ENCODE measurements around the gene SCN3A.
A peak's percentile ranks its signal among the peaks of the same experiment; 100 is the strongest.

The SCN3A gene

DNA sequence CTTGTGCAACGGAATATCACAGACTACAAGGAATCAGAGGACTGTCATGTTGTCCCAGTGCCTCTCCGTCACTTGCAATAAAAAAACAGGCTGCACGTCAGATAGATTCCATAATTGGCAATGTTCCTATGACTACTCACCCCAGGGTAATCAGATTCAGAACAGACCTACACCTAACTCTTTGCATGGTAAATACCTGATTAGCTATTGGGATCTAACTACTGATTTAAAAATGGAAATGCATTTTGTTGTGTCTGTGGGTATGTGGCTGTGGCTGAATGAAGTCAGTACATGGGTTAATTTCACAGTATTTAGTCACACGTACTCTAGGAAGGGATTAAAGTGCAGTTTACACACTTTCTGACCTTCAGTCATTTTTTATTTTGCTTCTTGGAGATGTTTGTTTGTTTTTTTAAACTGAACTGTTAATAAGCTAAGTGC lies 91.7 kb downstream of the SCN3A start:
- no peak for DNase-seq (ENCODE audit: low spot score)

- DNase-seq (ENCODE audit: low spot score), result no peak
Measured at GRCh38 chr2:165110394-165110793, 93.5 kb downstream of the SCN3A start.

DNA sequence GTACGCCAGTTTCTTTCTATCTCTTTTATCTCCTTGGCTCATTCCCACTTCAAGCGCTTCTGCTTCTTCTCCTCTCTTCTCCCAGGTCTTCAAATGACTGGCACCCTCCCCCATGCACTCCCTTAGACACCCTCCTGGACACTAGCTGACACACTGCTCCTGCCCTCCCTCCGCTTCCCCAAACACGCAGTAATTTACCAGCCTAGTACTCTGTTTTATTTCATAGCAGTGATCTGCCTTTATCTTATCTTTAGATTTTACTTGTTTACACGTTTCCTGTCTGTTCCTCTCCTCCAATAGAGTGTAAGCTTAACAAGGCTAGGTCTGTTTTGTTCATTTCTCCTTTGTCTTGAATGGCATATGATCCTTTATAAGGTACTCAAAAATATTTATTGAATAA lies 93.9 kb downstream of the SCN3A start:
- DNase-seq (ENCODE audit: low spot score), result no peak

DNA sequence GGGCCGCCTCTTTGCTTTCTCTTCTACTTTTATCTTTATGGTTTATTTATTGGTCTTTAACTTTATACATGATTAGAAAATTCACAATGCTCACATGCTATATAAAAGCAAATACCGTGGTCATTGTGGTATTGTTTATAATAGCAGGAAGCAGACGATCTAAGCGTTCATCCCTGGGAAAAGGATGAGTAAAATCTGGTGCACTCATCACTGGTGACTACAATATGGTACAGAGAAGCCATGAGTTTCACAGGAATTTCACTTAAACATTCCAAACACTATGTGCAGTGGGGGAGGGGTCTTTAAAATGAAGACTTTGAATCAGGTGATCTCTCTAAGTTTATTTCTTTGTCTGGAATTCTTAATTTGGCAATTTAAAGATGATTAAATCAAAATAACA lies 97.9 kb downstream of the SCN3A start:
- no peak for DNase-seq (ENCODE audit: low spot score)

GRCh38 chr2:165087933-165088901 lies 115.6 kb downstream of the SCN3A start:
- DNase-seq (ENCODE audit: low spot score), result no peak

- DNase-seq (ENCODE audit: low spot score), result no peak
Measured at GRCh38 chr2:165086337-165086736, 117.5 kb downstream of the SCN3A start.

GRCh38 chr2:165083326-165083725 lies 120.5 kb downstream of the SCN3A start:
- no peak for DNase-seq (ENCODE audit: low spot score)

GRCh38 chr2:165082479-165082878 lies 121.4 kb downstream of the SCN3A start:
- no peak for DNase-seq (ENCODE audit: low spot score)

DNA sequence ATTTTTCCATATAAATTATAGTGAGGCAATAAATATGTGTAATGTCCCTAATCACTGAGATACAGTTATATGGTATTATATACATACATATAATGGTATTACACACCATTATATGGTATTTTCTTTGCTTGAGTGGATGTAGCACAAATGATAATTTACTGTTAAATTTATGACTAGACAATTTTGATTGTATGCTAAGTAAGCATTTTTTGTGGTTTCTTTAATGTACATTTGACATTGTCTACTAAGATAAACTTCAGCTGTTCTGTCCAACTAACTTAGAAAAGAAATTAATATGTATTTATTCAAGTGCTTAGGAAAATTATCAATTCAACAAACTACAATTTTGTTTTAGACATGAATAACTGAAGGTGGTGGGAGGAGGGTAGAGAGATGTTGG lies 122.6 kb downstream of the SCN3A start:
- no peak for DNase-seq (ENCODE audit: low spot score)

DNA sequence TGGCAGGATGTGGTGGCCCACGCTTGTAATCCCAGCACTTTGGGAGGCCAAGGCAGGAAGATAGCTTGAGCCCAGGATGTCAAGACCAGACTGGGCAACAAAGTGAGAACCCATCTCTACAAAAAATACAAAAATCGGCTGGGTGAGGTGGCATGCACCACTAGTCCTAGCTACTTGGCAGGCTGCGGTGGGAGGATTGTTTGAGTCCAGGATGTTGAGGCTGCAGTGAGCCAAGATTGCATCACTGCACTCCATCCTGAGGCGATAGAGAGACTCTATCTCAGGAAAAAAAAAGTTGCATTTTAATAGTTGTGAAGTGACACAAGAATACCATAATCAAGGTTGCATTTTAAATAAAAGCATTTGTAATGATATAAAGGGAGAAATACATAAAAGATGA lies 124.4 kb downstream of the SCN3A start:
- DNase-seq (ENCODE audit: low spot score), result no peak

GRCh38 chr2:165078913-165079312 lies 124.9 kb downstream of the SCN3A start:
- no peak for DNase-seq (ENCODE audit: low spot score)

- DNase-seq (ENCODE audit: low spot score), result no peak
Measured at GRCh38 chr2:165074884-165075283, 129.0 kb downstream of the SCN3A start.

GRCh38 chr2:165074323-165074722 lies 129.5 kb downstream of the SCN3A start:
- no peak for DNase-seq (ENCODE audit: low spot score)

- DNase-seq (ENCODE audit: low spot score), result peak; percentile 29
Measured at GRCh38 chr2:165070076-165070475, 133.8 kb downstream of the SCN3A start.

DNA sequence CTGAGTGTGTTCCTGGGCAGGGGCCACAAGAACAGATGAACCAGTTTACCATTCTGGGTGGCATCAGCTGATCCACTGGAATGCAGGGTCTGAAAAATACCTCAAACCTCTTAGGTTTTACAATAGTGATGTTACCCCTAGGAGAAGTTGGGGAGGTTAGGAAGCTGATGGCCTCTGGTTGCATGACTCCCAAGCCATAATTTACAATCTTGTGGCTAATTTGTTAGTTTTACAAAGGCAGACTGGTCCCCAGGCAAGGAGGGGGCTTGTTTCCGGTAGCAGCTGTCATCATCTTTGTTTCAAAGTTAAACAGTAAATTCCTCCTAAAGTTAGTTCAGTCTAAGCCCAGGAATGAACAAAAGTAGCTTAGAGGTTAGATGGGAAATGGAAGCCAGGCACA lies 134.7 kb downstream of the SCN3A start:
- no peak for DNase-seq (ENCODE audit: low spot score)

GRCh38 chr2:165068487-165068757 lies 135.4 kb downstream of the SCN3A start:
- no peak for DNase-seq (ENCODE audit: low spot score)

GRCh38 chr2:165067643-165068486 lies 136.0 kb downstream of the SCN3A start:
- DNase-seq (ENCODE audit: low spot score), result peak; percentile 85

DNA sequence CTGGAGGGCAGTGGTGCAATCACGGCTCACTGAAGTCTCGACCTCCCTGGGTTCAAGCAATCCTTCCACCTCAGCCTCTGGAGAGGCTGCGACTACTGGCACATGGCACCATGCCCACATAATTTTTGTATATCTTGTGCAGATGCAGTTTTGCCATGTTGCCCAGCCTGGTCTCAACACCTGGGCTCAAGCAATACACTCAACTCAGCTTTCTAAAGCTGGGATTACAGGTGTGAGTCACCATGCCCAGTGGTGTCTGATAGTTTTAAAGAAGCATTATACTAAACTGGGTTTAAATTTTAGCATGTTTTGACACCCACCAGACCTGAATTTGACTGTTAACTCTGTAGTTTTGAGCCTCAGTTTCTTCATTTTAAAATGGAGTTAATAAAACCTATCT lies 139.1 kb downstream of the SCN3A start:
- DNase-seq (ENCODE audit: low spot score), result no peak

DNA sequence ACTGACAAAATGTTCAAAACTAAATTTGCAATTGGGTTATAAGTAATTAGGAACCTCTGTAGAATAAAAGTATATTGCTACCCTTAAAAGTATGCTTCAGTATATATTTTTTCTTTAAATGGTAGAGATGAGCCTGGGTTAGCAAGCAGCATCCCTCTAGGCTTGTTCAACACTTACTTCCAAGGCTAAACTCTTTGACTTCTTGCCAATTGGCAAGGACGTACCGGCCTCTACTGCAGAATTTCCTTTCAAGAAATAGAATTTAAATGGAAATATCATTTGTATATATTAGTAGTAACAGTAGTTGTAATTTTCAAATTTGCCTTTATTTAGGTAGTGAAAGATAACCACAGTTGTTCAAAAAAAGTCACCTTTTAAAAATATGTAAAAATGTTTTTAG lies 143.4 kb downstream of the SCN3A start:
- no peak for DNase-seq (ENCODE audit: low spot score)

- DNase-seq (ENCODE audit: low spot score), result no peak
Measured at GRCh38 chr2:165058476-165059265, 145.2 kb downstream of the SCN3A start.

DNA sequence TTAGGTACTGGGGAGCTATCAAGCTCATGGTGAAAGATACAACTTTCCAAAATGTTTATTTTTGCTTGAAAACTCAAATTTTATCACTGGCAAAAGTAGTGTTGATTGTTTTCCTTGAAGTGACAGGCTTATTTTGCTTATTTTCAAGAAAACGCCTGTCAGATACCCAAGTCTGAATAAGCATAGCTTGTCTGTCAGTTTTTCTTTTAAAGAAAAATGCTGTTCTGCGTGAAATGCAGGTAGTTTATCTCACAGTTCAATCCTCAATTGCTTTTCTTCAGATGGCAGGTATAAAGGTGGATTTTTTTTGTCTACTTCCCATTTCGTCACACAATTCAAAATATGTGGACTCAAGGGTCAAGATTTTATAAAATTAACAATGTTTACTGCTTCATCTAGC lies 145.9 kb downstream of the SCN3A start:
- DNase-seq (ENCODE audit: low spot score), result no peak

- no peak for DNase-seq (ENCODE audit: low spot score)
Measured at GRCh38 chr2:165057308-165057707, 146.5 kb downstream of the SCN3A start.
